GM23248 (cell line): ENCODE data around the gene DENND4C. TPM values are rescaled to one million over a fixed set of nuclear protein-coding genes. Genes with fewer than 3 reads are reported as not detected.

Experiments used
- DNase-seq: peaks from one replicate; pipeline ENCODE4 v3.0.0-alpha.2; 2015
- H2AFZ ChIP-seq: fragments of 200-600 bp; sonication (generic); 2 replicates; pipeline ENCODE4 v1.6.1; 2016; ENCODE audit warnings: antibody characterized with exemption
- H3F3A ChIP-seq: fragments of 200-600 bp; sonication (generic); 2 replicates; pipeline ENCODE4 v1.6.1; 2016; ENCODE audit warnings: mild to moderate bottlenecking, antibody characterized with exemption, mixed run types; ENCODE audit not compliant: insufficient read depth
- H3K27ac ChIP-seq: fragments of 200-600 bp; sonication (generic); 2 replicates; pipeline ENCODE4 v1.5.1; 2016; ENCODE audit warnings: mild to moderate bottlenecking
- H3K27me3 ChIP-seq: fragments of 200-600 bp; sonication (generic); replicated peaks from 2 replicates; pipeline ENCODE4 v1.6.1; 2016; ENCODE audit warnings: mild to moderate bottlenecking; ENCODE audit not compliant: insufficient read depth
- H3K36me3 ChIP-seq: fragments of 200-600 bp; sonication (generic); 2 replicates; pipeline ENCODE4 v1.6.1; 2016; ENCODE audit warnings: low read depth, mild to moderate bottlenecking
- H3K4me1 ChIP-seq: fragments of 200-600 bp; sonication (generic); 2 replicates; pipeline ENCODE4 v1.6.1; 2016; ENCODE audit warnings: mild to moderate bottlenecking; ENCODE audit not compliant: insufficient read depth
- H3K4me2 ChIP-seq: fragments of 200-600 bp; sonication (generic); one replicate; pipeline ENCODE4 v1.6.1; 2016; ENCODE audit warnings: mild to moderate bottlenecking; ENCODE audit not compliant: unreplicated experiment
- H3K4me3 ChIP-seq: fragments of 200-600 bp; sonication (generic); 2 replicates; pipeline ENCODE4 v1.5.1; 2016; ENCODE audit warnings: mild to moderate bottlenecking
- H3K79me2 ChIP-seq: fragments of 200-600 bp; sonication (generic); 2 replicates; pipeline ENCODE4 v1.6.1; 2016; ENCODE audit warnings: mild to moderate bottlenecking; ENCODE audit not compliant: insufficient read depth
- H3K9ac ChIP-seq: fragments of 200-600 bp; sonication (generic); 2 replicates; pipeline ENCODE4 v1.6.1; 2016; ENCODE audit warnings: mild to moderate bottlenecking
- H3K9me2 ChIP-seq: fragments of 200-600 bp; sonication (generic); 2 replicates; pipeline ENCODE4 v1.6.1; 2016; ENCODE audit warnings: mixed run types, mild to moderate bottlenecking, moderate library complexity; ENCODE audit not compliant: insufficient read depth
- H3K9me3 ChIP-seq: fragments of 200-600 bp; sonication (generic); one replicate; pipeline ENCODE4 v1.6.1; 2017; ENCODE audit warnings: low read depth
- H4K20me1 ChIP-seq: fragments of 200-600 bp; sonication (generic); 2 replicates; pipeline ENCODE4 v1.6.0; 2016; ENCODE audit not compliant: insufficient read depth
- EZH2 ChIP-seq: fragments of 200-600 bp; sonication (generic); IDR thresholded peaks from 2 replicates; pipeline ENCODE4 v1.6.1; 2018; ENCODE audit warnings: antibody characterized with exemption, mild to moderate bottlenecking; ENCODE audit not compliant: insufficient read depth, poor library complexity, severe bottlenecking
- EZH2phosphoT487 ChIP-seq: fragments of 200-600 bp; sonication (generic); IDR thresholded peaks from 2 replicates; pipeline ENCODE4 v1.6.1; 2018; ENCODE audit warnings: antibody characterized with exemption, moderate library complexity, mild to moderate bottlenecking, low read depth; ENCODE audit not compliant: insufficient read depth
- WGBS, 2 experiments: methylation state at CpG; one replicate each; pipeline ENCODE4 v1.1.6; 2015 to 2017; ENCODE audit warnings: low lambda C conversion rate in 2 of 2, low coverage in 1 of 2; ENCODE audit errors: missing lambda C conversion rate in 2 of 2; 5-methylcytosine and 5-hydroxymethylcytosine counted together
- in situ Hi-C: fragments of 300-500 bp; cut with MboI; formaldehyde crosslinking; loops from 2 replicates; pipeline ENCODE4 v1.15.0; 2020
- polyA plus RNA-seq: library from polyadenylated mRNA; unstranded; fragments of >200 nt; fragmentation: Nextera tagmentation; extraction: Ambion mirVana; gene quantifications from 2 replicates; pipeline ENCODE4 v1.2.1, GENCODE V29; 2016
- total RNA-seq: library from RNA; depleted of rRNA; stranded (reverse); fragments of >200 nt; shearing (Covaris generic); gene quantifications from 2 replicates; pipeline ENCODE4 v1.2.3, GENCODE V29; 2014

The DENND4C gene
- total and polyA plus RNA-seq, 2 experiments from 2014 or later, result 11.8 to 28.9 TPM

DNA sequence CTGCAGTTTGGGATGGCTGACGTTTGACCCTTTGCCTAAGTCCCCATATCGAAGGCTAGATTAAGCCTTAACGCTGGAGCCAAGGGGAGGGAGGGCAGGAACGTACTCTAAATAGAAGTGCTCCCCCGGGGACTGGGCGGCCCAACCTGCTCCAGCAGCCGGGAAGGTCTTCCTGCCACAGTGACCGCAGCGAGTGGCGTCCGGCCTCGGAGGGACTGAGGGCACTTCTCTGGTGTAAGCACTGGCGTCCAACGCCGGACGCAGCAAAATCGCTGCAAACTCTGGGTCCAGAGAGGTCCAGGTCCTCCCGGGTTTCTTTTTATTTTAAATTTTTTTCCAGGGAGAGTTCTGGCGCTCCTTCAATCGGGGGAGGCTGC, 177.8 kb downstream of the DENND4C start:
- H2AFZ ChIP-seq, result peak overlapping the region; percentile 89
- in situ Hi-C loops, result no loop called here
- peak overlapping the region; percentile 98 for H3K4me2 ChIP-seq
- no peaks in the 10 kb centered on the region for H3K27me3 ChIP-seq
- no peaks in the 10 kb centered on the region for H3K36me3 ChIP-seq
- peaks cover 27% of the 10 kb centered on the region for H3F3A ChIP-seq
- TF ChIP-seq EZH2 (no peak), EZH2phosphoT487 (no peak)
- no peaks in the 10 kb centered on the region for H3K79me2 ChIP-seq
- no peak for DNase-seq
- H3K9me2 ChIP-seq, result no peaks in the 10 kb centered on the region
- no peaks in the 10 kb centered on the region for H4K20me1 ChIP-seq
- no peak overlapping the region for H3K27ac ChIP-seq
- no peaks in the 10 kb centered on the region for H3K9me3 ChIP-seq
- peak overlapping the region; percentile 61 for H3K9ac ChIP-seq
- H3K4me1 ChIP-seq, result peaks cover 23% of the 10 kb centered on the region
- peak overlapping the region; percentile 91 for H3K4me3 ChIP-seq
- 7% methylated on average over 20 of the region's 20 CpGs for WGBS, 2 experiments

DNA sequence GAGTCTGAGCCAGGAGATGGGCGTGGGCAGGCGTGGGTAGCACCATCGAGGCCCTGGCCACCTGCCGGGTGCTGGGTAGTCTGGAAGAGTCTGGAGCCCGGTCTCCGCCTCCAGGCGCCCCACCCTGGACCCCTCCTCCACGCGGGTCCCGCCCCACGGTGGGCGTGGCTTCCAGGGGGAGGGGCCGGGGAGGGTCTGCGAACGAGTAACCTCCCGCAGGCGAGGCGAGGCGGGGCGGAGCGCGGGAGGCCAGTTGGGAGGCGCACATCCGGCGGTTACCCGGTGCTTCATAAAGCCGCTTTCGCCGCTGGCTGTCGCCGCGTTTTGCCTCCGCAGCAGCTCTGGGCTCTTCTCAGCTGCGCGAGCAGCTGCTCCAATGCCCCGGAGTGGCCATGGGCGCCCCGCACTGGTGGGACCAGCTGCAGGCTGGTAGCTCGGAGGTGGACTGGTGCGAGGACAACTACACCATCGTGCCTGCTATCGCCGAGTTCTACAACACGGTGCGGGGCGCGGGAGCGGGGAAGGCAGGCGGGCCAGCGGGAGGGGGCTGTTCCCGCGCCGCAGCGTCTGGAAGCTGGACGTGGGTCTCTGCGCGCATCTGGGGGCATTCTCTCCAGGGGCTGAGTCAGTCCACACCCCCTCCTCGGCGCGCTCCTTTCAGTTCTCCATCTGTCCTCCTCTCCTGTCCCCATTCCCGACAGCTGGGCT, 178.4 kb downstream of the DENND4C start, which contains the start of gene ACER2:
Gene ACER2, plus strand, starts transcription at position 317 of the 708 bp plus-strand sequence. Its CDS starts 76 bp downstream, at position 393.
- peak within 1 kb of the TSS; percentile 61 for H3K9ac ChIP-seq
- no peaks in the 10 kb centered on the region for H3K27me3 ChIP-seq
- H3K36me3 ChIP-seq, result no peaks in the 10 kb centered on the region
- H2AFZ ChIP-seq, result peak within 1 kb of the TSS; percentile 89
- peak within 1 kb of the TSS; percentile 98 for H3K4me2 ChIP-seq
- no peaks in the 10 kb centered on the region for H3K9me3 ChIP-seq
- TF ChIP-seq EZH2 (no peak), EZH2phosphoT487 (no peak)
- 1 to 2% methylated on average over 46 to 60 of the region's 61 CpGs for WGBS, 2 experiments
- H3K79me2 ChIP-seq, result no peaks in the 10 kb centered on the region
- in situ Hi-C loops, result no loop called here
- DNase-seq, result peak; percentile 89
- peaks cover 23% of the 10 kb centered on the region for H3K4me1 ChIP-seq
- H4K20me1 ChIP-seq, result no peaks in the 10 kb centered on the region
- no peak within 1 kb of the TSS for H3K27ac ChIP-seq
- no peaks in the 10 kb centered on the region for H3K9me2 ChIP-seq
- H3K4me3 ChIP-seq, result peak within 1 kb of the TSS; percentile 91
- peaks cover 27% of the 10 kb centered on the region for H3F3A ChIP-seq

DNA sequence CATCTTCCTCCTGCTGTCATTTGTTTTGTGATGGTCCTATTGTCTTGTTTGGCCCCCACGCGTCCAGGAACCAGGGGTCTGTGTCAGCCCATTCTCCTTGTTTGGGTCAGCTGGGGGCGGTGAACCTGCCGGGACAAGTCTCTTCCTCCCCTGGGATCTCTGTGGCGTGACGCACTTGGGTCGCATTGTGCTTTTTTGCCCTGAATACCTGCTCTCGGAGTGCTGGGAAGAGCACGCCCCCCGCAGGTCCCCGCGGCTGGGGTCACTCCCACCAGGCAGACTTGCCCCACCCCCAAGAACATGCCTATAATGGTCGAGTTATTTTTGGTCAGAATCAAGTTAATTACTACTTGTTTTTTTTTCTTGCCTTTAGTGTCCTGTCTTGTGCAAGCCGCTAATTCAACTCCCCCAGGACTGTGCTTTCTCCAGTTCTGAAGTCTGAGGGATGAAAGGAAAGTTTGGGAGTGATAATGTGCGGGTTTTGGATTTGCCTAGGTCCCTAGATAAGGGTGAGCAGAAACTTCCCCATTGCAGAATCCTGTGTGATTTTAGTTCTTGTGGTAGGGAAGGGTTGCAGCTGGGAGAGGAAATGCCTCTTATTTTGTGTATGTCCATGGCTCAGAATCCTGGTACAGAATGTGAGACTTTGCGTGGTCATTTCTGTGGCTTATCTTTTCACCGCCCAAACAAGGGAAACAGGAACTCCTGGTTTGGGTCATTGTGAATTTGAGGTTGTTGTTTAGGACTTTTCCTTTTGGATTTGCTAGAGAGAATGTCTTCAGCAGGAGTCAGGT, 179.1 kb downstream of the DENND4C start:
- no peaks in the 10 kb centered on the region for H3K9me2 ChIP-seq
- H2AFZ ChIP-seq, result peak overlapping the region; percentile 89
- WGBS, 2 experiments, result 7 to 9% methylated on average over 17 of the region's 17 CpGs
- no peaks in the 10 kb centered on the region for H3K27me3 ChIP-seq
- H3K4me2 ChIP-seq, result peak overlapping the region; percentile 98
- H4K20me1 ChIP-seq, result no peaks in the 10 kb centered on the region
- peak overlapping the region; percentile 91 for H3K4me3 ChIP-seq
- DNase-seq, result peak; percentile 18
- no peak overlapping the region for H3K27ac ChIP-seq
- peaks cover 27% of the 10 kb centered on the region for H3F3A ChIP-seq
- H3K36me3 ChIP-seq, result no peaks in the 10 kb centered on the region
- peaks cover 23% of the 10 kb centered on the region for H3K4me1 ChIP-seq
- H3K79me2 ChIP-seq, result no peaks in the 10 kb centered on the region
- H3K9ac ChIP-seq, result peak overlapping the region; percentile 61
- in situ Hi-C loops, result no loop called here
- TF ChIP-seq EZH2phosphoT487 (no peak), EZH2 (no peak)
- no peaks in the 10 kb centered on the region for H3K9me3 ChIP-seq

DNA sequence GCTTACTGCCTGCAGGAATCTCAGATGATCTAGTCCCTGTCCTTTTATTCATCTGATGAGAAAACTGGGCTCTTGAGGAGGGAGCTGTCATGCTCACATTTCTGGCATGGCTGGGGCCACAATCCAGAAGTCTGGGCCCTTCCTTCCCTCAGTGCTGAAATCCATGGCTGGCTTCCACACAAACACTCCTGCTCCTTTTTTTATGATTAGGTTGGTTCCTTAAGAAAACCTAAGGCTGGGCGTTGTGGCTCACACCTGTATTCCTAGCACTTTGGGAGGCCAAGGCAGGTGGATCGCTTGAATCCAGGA, 179.7 kb downstream of the DENND4C start:
- no peak overlapping the region for H2AFZ ChIP-seq
- H3K79me2 ChIP-seq, result no peaks in the 10 kb centered on the region
- no peak for DNase-seq
- no peak for TF ChIP-seq EZH2phosphoT487
- TF ChIP-seq EZH2, result no peak
- no peak overlapping the region for H3K9ac ChIP-seq
- peaks cover 23% of the 10 kb centered on the region for H3K4me1 ChIP-seq
- H3K4me3 ChIP-seq, result peak overlapping the region; percentile 91
- H3F3A ChIP-seq, result peaks cover 27% of the 10 kb centered on the region
- no peaks in the 10 kb centered on the region for H3K9me2 ChIP-seq
- no peaks in the 10 kb centered on the region for H3K36me3 ChIP-seq
- H4K20me1 ChIP-seq, result no peaks in the 10 kb centered on the region
- in situ Hi-C loops, result no loop called here
- peak overlapping the region; percentile 98 for H3K4me2 ChIP-seq
- H3K27ac ChIP-seq, result no peak overlapping the region
- H3K27me3 ChIP-seq, result no peaks in the 10 kb centered on the region
- H3K9me3 ChIP-seq, result no peaks in the 10 kb centered on the region
- WGBS, 2 experiments, result 91 to 100% methylated on average over 2 of the region's 2 CpGs
